CD4-positive, alpha-beta T cell (primary cell): Measurements from ENCODE around the gene LCN12. TPM values are rescaled to one million over a fixed set of nuclear protein-coding genes. Genes with fewer than 3 reads are reported as not detected.
"Not testable (repeated sequence)": the region's sequence is repeated elsewhere in the genome, so short reads cannot be mapped to it uniquely, and the experiment has no call there.

Source experiments
- ATAC-seq: fragments of 200-7000 bp; cut with Tn5 transposase; one replicate; pipeline ENCODE4 v1.10.0; 2022; ENCODE audit warnings: mild to moderate bottlenecking; ENCODE audit not compliant: poor library complexity
- CTCF ChIA-PET: fragments of 350-600 bp; sonication (Branson Sonifier 250); formaldehyde crosslinking; loops from one replicate; lab custom pipeline; 2021; ENCODE audit warnings: antibody characterized with exemption, inconsistent platforms; lab: Charles Lee
- POLR2A ChIA-PET: fragments of 350-600 bp; sonication (Branson Sonifier 250); formaldehyde crosslinking; loops from one replicate; lab custom pipeline; 2021; ENCODE audit warnings: antibody characterized with exemption, inconsistent platforms; lab: Charles Lee
- DNase-seq, 14 experiments: peaks; one replicate each; pipeline ENCODE4 v3.0.0-alpha.2; 2013 to 2020; ENCODE audit warnings: mixed read lengths in 2 of 14
- H3K27ac ChIP-seq, 2 donors: one replicate each; pipeline versions ENCODE4 v1.5.1 to v1.7.0; 2013; ENCODE audit warnings: low read length in 2 of 2, low read depth in 1 of 2, mild to moderate bottlenecking in 1 of 2
- H3K27me3 ChIP-seq, 2 experiments: 1 replicate in 1 of 2; 2 replicates in 1 of 2; pipeline versions ENCODE4 v1.6.1 to v1.7.0; 2013; ENCODE audit warnings: low read length in 2 of 2, control low read depth in 1 of 2, mild to moderate bottlenecking in 1 of 2, moderate library complexity in 1 of 2; ENCODE audit not compliant: insufficient read depth in 2 of 2, control insufficient read depth in 1 of 2
- H3K36me3 ChIP-seq: one replicate; pipeline ENCODE4 v1.6.1; 2013; ENCODE audit warnings: low read length, control low read depth; ENCODE audit not compliant: insufficient read depth
- H3K4me1 ChIP-seq: one replicate; pipeline ENCODE4 v1.6.1; 2013; ENCODE audit warnings: low read length, control low read depth; ENCODE audit not compliant: insufficient read depth
- H3K4me3 ChIP-seq: one replicate; pipeline ENCODE4 v1.5.1; 2013; ENCODE audit warnings: mild to moderate bottlenecking, low read length, moderate library complexity
- H3K9me3 ChIP-seq, 2 experiments: 1 replicate in 1 of 2; 2 replicates in 1 of 2; pipeline versions ENCODE4 v1.6.1 to v1.7.0; 2013; ENCODE audit warnings: low read length in 2 of 2, mild to moderate bottlenecking in 2 of 2, control low read depth in 1 of 2, moderate library complexity in 1 of 2; ENCODE audit not compliant: control insufficient read depth in 1 of 2, insufficient read depth in 1 of 2
- H3K27ac Mint-ChIP-seq: one replicate; pipeline ENCODE4 v1.8.0; 2020; ENCODE audit warnings: mixed read lengths
- H3K27me3 Mint-ChIP-seq: one replicate; pipeline ENCODE4 v1.8.0; 2021; ENCODE audit warnings: mixed read lengths
- H3K36me3 Mint-ChIP-seq: one replicate; pipeline ENCODE4 v1.8.0; 2021; ENCODE audit warnings: low read depth, mixed read lengths
- H3K4me1 Mint-ChIP-seq: one replicate; pipeline ENCODE4 v1.8.0; 2021; ENCODE audit warnings: low read depth, mixed read lengths
- H3K4me3 Mint-ChIP-seq: one replicate; pipeline ENCODE4 v1.8.0; 2020; ENCODE audit warnings: mild to moderate bottlenecking, mixed read lengths
- H3K9me3 Mint-ChIP-seq: one replicate; pipeline ENCODE4 v1.8.0; 2020; ENCODE audit warnings: mixed read lengths
- intact Hi-C, 2 experiments: fragments of 100-400 bp; cut with DNase I in 1 of 2; cut with micrococcal nuclease in 1 of 2; formaldehyde crosslinking; loops; one replicate each; pipeline versions ENCODE4 v1.15.1 to v1.9.0; 2023 to 2025; cut with DNase I, micrococcal nuclease
- total RNA-seq, 174 experiments: library from RNA in 2 of 174; stranded (reverse) in 2 of 174; gene quantifications; one replicate each; pipeline ENCODE4 v1.2.3 and lab custom pipeline; 2021 to 2026
- TF ChIP-seq, protein P1 (sequence below): fragments of 200-600 bp; IDR thresholded peaks from one replicate; pipeline ENCODE4 v1.8.0; 2022; ENCODE audit warnings: antibody characterized with exemption, mild to moderate bottlenecking

LCN12 gene
- total RNA-seq, 2 experiments from 2014 or later, result 1.3 to 1.5 TPM

- Mint-ChIP-seq H3K27me3 (peaks cover 10% of the 10 kb centered on the region), H3K36me3 (no peaks in the 10 kb centered on the region), H3K4me3 (no peak overlapping the region), H3K27ac (no peak overlapping the region), H3K9me3 (no peaks in the 10 kb centered on the region), H3K4me1 (peaks cover 19% of the 10 kb centered on the region)
- intact Hi-C loops, result no loop called here
- TF ChIP-seq, protein P1, sequence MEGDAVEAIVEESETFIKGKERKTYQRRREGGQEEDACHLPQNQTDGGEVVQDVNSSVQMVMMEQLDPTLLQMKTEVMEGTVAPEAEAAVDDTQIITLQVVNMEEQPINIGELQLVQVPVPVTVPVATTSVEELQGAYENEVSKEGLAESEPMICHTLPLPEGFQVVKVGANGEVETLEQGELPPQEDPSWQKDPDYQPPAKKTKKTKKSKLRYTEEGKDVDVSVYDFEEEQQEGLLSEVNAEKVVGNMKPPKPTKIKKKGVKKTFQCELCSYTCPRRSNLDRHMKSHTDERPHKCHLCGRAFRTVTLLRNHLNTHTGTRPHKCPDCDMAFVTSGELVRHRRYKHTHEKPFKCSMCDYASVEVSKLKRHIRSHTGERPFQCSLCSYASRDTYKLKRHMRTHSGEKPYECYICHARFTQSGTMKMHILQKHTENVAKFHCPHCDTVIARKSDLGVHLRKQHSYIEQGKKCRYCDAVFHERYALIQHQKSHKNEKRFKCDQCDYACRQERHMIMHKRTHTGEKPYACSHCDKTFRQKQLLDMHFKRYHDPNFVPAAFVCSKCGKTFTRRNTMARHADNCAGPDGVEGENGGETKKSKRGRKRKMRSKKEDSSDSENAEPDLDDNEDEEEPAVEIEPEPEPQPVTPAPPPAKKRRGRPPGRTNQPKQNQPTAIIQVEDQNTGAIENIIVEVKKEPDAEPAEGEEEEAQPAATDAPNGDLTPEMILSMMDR, result no peak
- H3K36me3 ChIP-seq, result no peaks in the 10 kb centered on the region
- H3K27ac ChIP-seq, result no peak overlapping the region
- H3K27me3 ChIP-seq, result peaks cover 0 to 4% of the 10 kb centered on the region in 2 experiments
- no peaks in the 10 kb centered on the region for H3K9me3 ChIP-seq
- no peak overlapping the region for H3K4me3 ChIP-seq
- no peak for ATAC-seq
- CTCF ChIA-PET, result interaction anchor here (0.9 kb wide), 1 partner anchor 27 kb away, joined by 3 read pairs; no protein-coding TSS in a partner anchor
- H3K4me1 ChIP-seq, result peaks cover 41% of the 10 kb centered on the region
- POLR2A ChIA-PET, result interaction anchor here (0.6 kb wide), 1 partner anchor 42 kb away, joined by 3 read pairs; no protein-coding TSS in a partner anchor
- no peak for DNase-seq
Observed at GRCh38 chr9:137001857-137002645, 50.0 kb downstream of the LCN12 start.

DNA sequence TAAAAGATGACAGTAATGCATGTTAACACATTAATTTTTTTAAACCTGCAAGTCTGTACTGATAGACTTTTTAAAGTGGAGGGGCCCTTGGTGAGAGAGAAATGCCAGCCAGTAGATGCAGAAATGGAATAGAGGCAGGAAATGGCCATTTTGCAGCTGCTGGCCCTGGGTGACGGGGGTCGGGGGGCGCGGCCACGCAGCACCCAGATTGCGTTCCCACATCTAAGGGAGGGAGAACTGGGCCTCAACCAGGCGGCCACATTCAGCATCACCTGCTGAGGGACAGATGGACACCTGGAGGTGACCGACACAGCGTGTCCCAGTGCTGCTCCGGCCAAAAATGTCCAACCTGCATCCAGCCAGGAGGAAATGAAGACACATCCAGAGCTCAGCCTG, 50.6 kb downstream of the LCN12 start:
- Histone ChIP-seq H3K4me1 (peaks cover 35% of the 10 kb centered on the region), H3K9me3 (no peaks in the 10 kb centered on the region), H3K4me3 (no peak overlapping the region), H3K27me3 (peaks cover 0 to 1% of the 10 kb centered on the region in 2 experiments), H3K36me3 (no peaks in the 10 kb centered on the region), H3K27ac (no peak overlapping the region)
- H3K27me3 Mint-ChIP-seq, result peaks cover 7% of the 10 kb centered on the region
- intact Hi-C loops, result no loop called here
- TF ChIP-seq, protein P1, result no peak
- no peak for ATAC-seq
- H3K4me3 Mint-ChIP-seq, result no peak overlapping the region
- peaks cover 16% of the 10 kb centered on the region for H3K4me1 Mint-ChIP-seq
- ChIA-PET POLR2A (no interaction called here), CTCF (no interaction called here)
- H3K36me3 Mint-ChIP-seq, result no peaks in the 10 kb centered on the region
- H3K27ac Mint-ChIP-seq, result no peak overlapping the region
- no peaks in the 10 kb centered on the region for H3K9me3 Mint-ChIP-seq
- DNase-seq, result no peak

- H3K27me3 Mint-ChIP-seq, H3K4me3 Mint-ChIP-seq, H3K36me3 Mint-ChIP-seq, H3K36me3 ChIP-seq, H3K27me3 ChIP-seq, H3K9me3 Mint-ChIP-seq, H3K4me3 ChIP-seq, H3K27ac ChIP-seq, H3K9me3 ChIP-seq, POLR2A ChIA-PET, H3K4me1 Mint-ChIP-seq, ATAC-seq, H3K27ac Mint-ChIP-seq: not testable (repeated sequence)
- peaks cover 19% of the 10 kb centered on the region for H3K4me1 ChIP-seq
- intact Hi-C loops, result loop anchor here in 1 of 2 experiments (2.0 kb wide), 1 partner anchor 31 kb away; no protein-coding TSS in a partner anchor
- TF ChIP-seq, protein P1, result peak; percentile 35
- DNase-seq, result peak in 1 of 14 experiments; percentile 24
- CTCF ChIA-PET, result interaction anchor here (1.2 kb wide), 1 partner anchor 31 kb away, joined by 7 read pairs; no protein-coding TSS in a partner anchor
Observed at GRCh38 chr9:137004285-137004684, 52.2 kb downstream of the LCN12 start.

Other genes starting within 250 kb of the LCN12 start
- under 1 TPM in 1 of 2 experiments, not detected in 1; 0.11 TPM for gene DIPK1B, start 239.7 kb upstream of the LCN12 start, total RNA-seq
- gene LCN10, start 209.3 kb upstream of the LCN12 start, total RNA-seq, result not detected
- gene LCN6, start 203.7 kb upstream of the LCN12 start, total RNA-seq, result not detected
- gene LCN8, start 194.0 kb upstream of the LCN12 start, total RNA-seq, result not detected
- gene LCN15, start 187.8 kb upstream of the LCN12 start, total RNA-seq, result not detected
- gene TMEM141, start 160.9 kb upstream of the LCN12 start, total RNA-seq, result 10 to 100 TPM; 14.6 to 17.1 TPM
- gene CCDC183, start 155.9 kb upstream of the LCN12 start, total RNA-seq, result 1 to 10 TPM; 3.0 to 4.6 TPM
- gene RABL6, start 144.3 kb upstream of the LCN12 start, total RNA-seq, result 10 to 100 TPM; 46.4 to 48.5 TPM
- 1 to 10 TPM; 1.1 to 1.2 TPM for gene AJM1, start 109.8 kb upstream of the LCN12 start, total RNA-seq
- 10 to 100 TPM; 13.6 to 17.8 TPM for gene PHPT1, start 102.9 kb upstream of the LCN12 start, total RNA-seq
- gene MAMDC4, start 99.9 kb upstream of the LCN12 start, total RNA-seq, result 1 to 10 TPM; 2.2 to 3.4 TPM
- gene EDF1, start 86.0 kb upstream of the LCN12 start, total RNA-seq, result 100 to 1,000 TPM; 215 to 220 TPM
- 10 to 100 TPM; 10.6 to 11.6 TPM for gene TRAF2, start 65.8 kb upstream of the LCN12 start, total RNA-seq
- gene FBXW5, start 7.5 kb upstream of the LCN12 start, total RNA-seq, result 10 to 100 TPM; 41.0 to 41.7 TPM
- not detected for gene C8G, start 7.0 kb upstream of the LCN12 start, total RNA-seq
- 10 to 100 TPM; 40.6 to 41.0 TPM for gene PTGDS, start 25.2 kb downstream of the LCN12 start, total RNA-seq
- 1 to 10 TPM in 1 of 2 experiments, under 1 TPM in 1; 0.93 to 1.0 TPM for gene LCNL1, start 30.7 kb downstream of the LCN12 start, total RNA-seq
- gene PAXX, start 40.1 kb downstream of the LCN12 start, total RNA-seq, result 10 to 100 TPM; 67.0 to 67.8 TPM
- 1 to 10 TPM; 2.1 to 2.8 TPM for gene CLIC3, start 44.3 kb downstream of the LCN12 start, total RNA-seq
- gene ABCA2, start 76.0 kb downstream of the LCN12 start, total RNA-seq, result 10 to 100 TPM; 80.1 to 86.8 TPM
- gene FUT7, start 79.8 kb downstream of the LCN12 start, total RNA-seq, result 1 to 10 TPM; 1.7 to 1.8 TPM
- 10 to 100 TPM; 15.3 to 16.0 TPM for gene NPDC1, start 93.9 kb downstream of the LCN12 start, total RNA-seq
- not detected for gene ENTPD2, start 101.8 kb downstream of the LCN12 start, total RNA-seq
- gene SAPCD2, start 118.3 kb downstream of the LCN12 start, total RNA-seq, result under 1 TPM; 0.17 to 0.19 TPM
- gene UAP1L1, start 125.2 kb downstream of the LCN12 start, total RNA-seq, result 1 to 10 TPM; 6.5 to 6.8 TPM
- 10 to 100 TPM; 60.9 to 66.9 TPM for gene MAN1B1, start 134.7 kb downstream of the LCN12 start, total RNA-seq
- 100 to 1,000 TPM; 344 to 349 TPM for gene DPP7, start 162.5 kb downstream of the LCN12 start, total RNA-seq
- gene GRIN1, start 186.9 kb downstream of the LCN12 start, total RNA-seq, result not detected
- gene LRRC26, start 217.8 kb downstream of the LCN12 start, total RNA-seq, result not detected
- gene TMEM210, start 219.8 kb downstream of the LCN12 start, total RNA-seq, result not detected
- gene ANAPC2, start 236.3 kb downstream of the LCN12 start, total RNA-seq, result 100 to 1,000 TPM; 144 to 149 TPM
- gene SSNA1, start 236.4 kb downstream of the LCN12 start, total RNA-seq, result 10 to 100 TPM; 30.1 to 30.5 TPM
- 1 to 10 TPM; 6.1 to 8.6 TPM for gene TPRN, start 248.5 kb downstream of the LCN12 start, total RNA-seq